Measurements from ENCODE around the gene MARK3. TPM values are rescaled to one million over a fixed set of nuclear protein-coding genes. Genes with fewer than 3 reads are reported as not detected.

The MARK3 gene
- total RNA-seq, 1 experiment from 2014 or later = 72.5 TPM

GRCh38 chr14:103533999-103534575, 148.9 kb downstream of the MARK3 start:
- TF ChIP-seq CEBPB (IDR thresholded peaks at IDR 0.05; ENCODE audit: low read depth) = no peak
- Histone ChIP-seq H2AFZ (ENCODE audit: low read depth, low read length, poor library complexity, severe bottlenecking) (no peak overlapping the region), H3K9ac (ENCODE audit: low read length) (no peak overlapping the region), H3K27ac (ENCODE audit: low read depth, low read length) (no peak overlapping the region), H3K4me2 (ENCODE audit: low read length) (no peak overlapping the region), H3K4me1 (ENCODE audit: control insufficient read depth in 1 of 2, insufficient read depth in 2 of 2, low read length in 2 of 2) (peaks cover 3 to 23% of the 10 kb centered on the region in 2 experiments; a peak in 3 of 4 replicates), H3K36me3 (ENCODE audit: control insufficient read depth in 1 of 2, insufficient read depth in 2 of 2, low read length in 2 of 2) (peaks cover 0 to 17% of the 10 kb centered on the region in 2 experiments; a peak in 2 of 4 replicates), H3K79me2 (ENCODE audit: insufficient read depth, low read length) (peaks cover 30% of the 10 kb centered on the region), H3K27me3 (ENCODE audit: insufficient read depth, low read length) (no peaks in the 10 kb centered on the region), H3K9me3 (ENCODE audit: control insufficient read depth in 1 of 2, insufficient read depth in 1 of 2, low read depth in 1 of 2, low read length in 2 of 2) (no peaks in the 10 kb centered on the region), H3K4me3 (replicated peaks in 1 of 2; ENCODE audit: low read depth in 1 of 2, low read length in 2 of 2) (no peak overlapping the region), H4K20me1 (ENCODE audit: insufficient read depth) (no peaks in the 10 kb centered on the region), H3K9me2 (ENCODE audit: insufficient read depth) (no peaks in the 10 kb centered on the region)
- no TSS peak for BruUV-seq (replicated peaks)
- RAD21 ChIA-PET (ENCODE audit: low non-redundant PET in 1 of 2, low total read pairs in 2 of 2, uncharacterized antibody in 2 of 2, unreplicated experiment in 2 of 2) = no interaction called here
- ATAC-seq (no peak), DNase-seq (ENCODE audit: low read depth, low spot score) (no peak)
- CTCF ChIA-PET = no interaction called here
- intact Hi-C loops (cut with micrococcal nuclease) = no loop called here
- POLR2A ChIA-PET = interaction anchor here (2.8 kb wide), 1 partner anchor 12 kb away, joined by 9 read pairs; the partner anchor contains the start of gene CKB

GRCh38 chr14:103534576-103535061, 149.4 kb downstream of the MARK3 start:
- no peaks in the 10 kb centered on the region for H3K9me3 ChIP-seq (ENCODE audit: control insufficient read depth in 1 of 2, insufficient read depth in 1 of 2, low read depth in 1 of 2, low read length in 2 of 2)
- H3K36me3 ChIP-seq (ENCODE audit: control insufficient read depth in 1 of 2, insufficient read depth in 2 of 2, low read length in 2 of 2) = peaks cover 0 to 17% of the 10 kb centered on the region in 2 experiments; a peak in 2 of 4 replicates
- H3K4me2 ChIP-seq (ENCODE audit: low read length) = no peak overlapping the region
- ChIA-PET POLR2A (interaction anchor here (2.8 kb wide), 1 partner anchor 13 kb away, joined by 9 read pairs; the partner anchor contains the start of gene CKB), CTCF (no interaction called here), RAD21 (ENCODE audit: low non-redundant PET in 1 of 2, low total read pairs in 2 of 2, uncharacterized antibody in 2 of 2, unreplicated experiment in 2 of 2) (no interaction called here)
- BruUV-seq (replicated peaks) = no TSS peak
- no peaks in the 10 kb centered on the region for H3K9me2 ChIP-seq (ENCODE audit: insufficient read depth)
- H3K4me1 ChIP-seq (ENCODE audit: control insufficient read depth in 1 of 2, insufficient read depth in 2 of 2, low read length in 2 of 2) = peaks cover 6 to 28% of the 10 kb centered on the region in 2 experiments
- H3K4me3 ChIP-seq (replicated peaks in 1 of 2; ENCODE audit: low read depth in 1 of 2, low read length in 2 of 2) = no peak overlapping the region
- no peak overlapping the region for H3K27ac ChIP-seq (ENCODE audit: low read depth, low read length)
- no peak for ATAC-seq
- H3K27me3 ChIP-seq (ENCODE audit: insufficient read depth, low read length) = no peaks in the 10 kb centered on the region
- H2AFZ ChIP-seq (ENCODE audit: low read depth, low read length, poor library complexity, severe bottlenecking) = no peak overlapping the region
- H3K79me2 ChIP-seq (ENCODE audit: insufficient read depth, low read length) = peaks cover 24% of the 10 kb centered on the region
- no peak for TF ChIP-seq SP1 (IDR thresholded peaks at IDR 0.05; ENCODE audit: low read depth)
- no peak for TF ChIP-seq FOSL1 (IDR thresholded peaks at IDR 0.05; ENCODE audit: low read depth)
- no peak for TF ChIP-seq ZBTB33 (IDR thresholded peaks at IDR 0.05; ENCODE audit: extremely low read depth, insufficient replicate concordance, low read length)
- TF ChIP-seq YY1 (IDR thresholded peaks at IDR 0.05; ENCODE audit: extremely low read depth, insufficient replicate concordance, low read depth, low read length) = no peak
- no peak for TF ChIP-seq TCF7L2 (IDR thresholded peaks at IDR 0.05; ENCODE audit: borderline replicate concordance, extremely low read depth, insufficient read depth, insufficient read length)
- no peak for TF ChIP-seq RAD21 (IDR thresholded peaks at IDR 0.05; ENCODE audit: low read depth)
- intact Hi-C loops (cut with micrococcal nuclease) = no loop called here
- no peak overlapping the region for H3K9ac ChIP-seq (ENCODE audit: low read length)
- no peaks in the 10 kb centered on the region for H4K20me1 ChIP-seq (ENCODE audit: insufficient read depth)
- no peak for DNase-seq (ENCODE audit: low read depth, low spot score)
